Activated CD4-positive, alpha-beta T cell treated with anti-CD3 and anti-CD28 coated beads for 36 hours (primary cell): ENCODE results near the gene DLX6. TPM values are rescaled to one million over a fixed set of nuclear protein-coding genes. Genes with fewer than 3 reads are reported as not detected.

Source experiments
- ATAC-seq: fragments of 200-7000 bp; cut with Tn5 transposase; one replicate; pipeline ENCODE4 v1.10.0; 2021; ENCODE audit warnings: mild to moderate bottlenecking, moderate library complexity
- CTCF ChIA-PET: fragments of 350-600 bp; sonication (Branson Sonifier 250); formaldehyde crosslinking; loops from one replicate; lab custom pipeline; 2021; ENCODE audit warnings: antibody characterized with exemption; lab: Charles Lee
- POLR2A ChIA-PET: fragments of 350-600 bp; sonication (Branson Sonifier 250); formaldehyde crosslinking; loops from one replicate; lab custom pipeline; 2021; ENCODE audit warnings: antibody characterized with exemption, inconsistent platforms; lab: Charles Lee
- DNase-seq: peaks from one replicate; pipeline ENCODE4 v3.0.0-alpha.2; 2020
- H3K27ac Mint-ChIP-seq: one replicate; pipeline ENCODE4 v1.8.0; 2021; ENCODE audit warnings: mixed read lengths
- H3K27me3 Mint-ChIP-seq: one replicate; pipeline ENCODE4 v1.8.0; 2021; ENCODE audit warnings: mixed read lengths
- H3K36me3 Mint-ChIP-seq: one replicate; pipeline ENCODE4 v1.8.0; 2021; ENCODE audit warnings: low read depth, mixed read lengths
- H3K4me1 Mint-ChIP-seq: one replicate; pipeline ENCODE4 v1.8.0; 2021; ENCODE audit warnings: mixed read lengths
- H3K4me3 Mint-ChIP-seq: one replicate; pipeline ENCODE4 v1.8.0; 2021; ENCODE audit warnings: mild to moderate bottlenecking, moderate library complexity, mixed read lengths
- H3K9me3 Mint-ChIP-seq: one replicate; pipeline ENCODE4 v1.8.0; 2021; ENCODE audit warnings: low read depth, mixed read lengths
- intact Hi-C, 2 experiments: fragments of 100-400 bp; cut with DNase I in 1 of 2; cut with micrococcal nuclease in 1 of 2; formaldehyde crosslinking; loops; one replicate each; pipeline versions ENCODE4 v1.14.2 to v1.15.1; 2022 to 2024; cut with DNase I, micrococcal nuclease
- total RNA-seq, 2 experiments: library from RNA; stranded (reverse); gene quantifications; one replicate each; pipeline ENCODE4 v1.2.3, GENCODE V29; 2021

The DLX6 gene
- total RNA-seq, 2 experiments from 2014 or later = not detected

DNA sequence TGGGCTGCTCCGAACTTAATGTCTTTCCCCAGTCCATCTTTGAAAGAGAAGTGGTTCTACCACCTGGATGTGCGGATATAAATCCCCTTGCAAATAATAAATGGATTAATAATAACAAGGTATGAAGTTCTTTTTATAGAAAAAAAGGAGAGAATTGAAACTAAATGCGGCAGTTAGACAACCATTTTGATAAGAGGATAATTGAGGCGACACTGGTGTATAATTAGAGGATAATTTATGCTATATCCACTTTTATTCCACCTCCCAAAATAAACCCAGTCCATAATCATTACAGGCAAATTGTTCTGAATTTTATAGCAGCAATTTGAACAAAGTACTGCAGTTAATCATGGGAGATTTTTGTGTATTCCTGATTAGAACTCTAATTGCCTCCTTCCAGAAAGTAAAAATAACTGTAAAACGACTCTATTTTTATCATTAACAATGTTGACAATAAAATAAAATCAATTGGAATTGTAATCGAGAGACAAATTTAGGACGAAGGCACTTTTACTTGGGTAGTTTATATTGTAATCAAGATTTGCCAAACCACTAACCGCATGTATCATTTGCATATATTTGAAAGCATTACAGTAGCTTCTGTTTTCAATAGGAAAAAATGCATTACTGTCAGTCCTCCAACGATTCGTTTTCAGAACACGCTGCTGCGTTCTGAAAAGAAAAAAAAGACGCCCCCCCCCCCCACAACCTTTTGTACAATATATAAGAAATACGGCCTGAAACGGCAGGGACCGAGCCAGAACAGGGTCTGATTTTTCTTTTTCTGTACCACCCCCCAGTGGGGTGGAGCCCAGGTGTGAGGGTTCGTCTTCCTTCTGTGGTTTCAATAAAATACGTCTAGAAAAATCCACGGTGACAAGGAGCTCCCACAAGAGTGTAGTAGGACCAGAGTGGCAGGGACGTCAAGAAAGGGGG, 838 bp upstream of the DLX6 start:
- peak overlapping the region; percentile 19 for H3K27ac Mint-ChIP-seq
- H3K4me3 Mint-ChIP-seq = no peak overlapping the region
- intact Hi-C loops = loop anchor here in 1 of 2 experiments (5.0 kb wide), 1 partner anchor 297 kb away; the partner anchor contains the start of gene SEM1
- no peaks in the 10 kb centered on the region for H3K36me3 Mint-ChIP-seq
- POLR2A ChIA-PET = no interaction called here
- H3K9me3 Mint-ChIP-seq = no peaks in the 10 kb centered on the region
- ATAC-seq = no peak
- peaks cover 14% of the 10 kb centered on the region for H3K4me1 Mint-ChIP-seq
- CTCF ChIA-PET = interaction anchor here (0.7 kb wide), 2 partner anchors 9 to 590 kb away, joined by 3 read pairs; no protein-coding TSS in a partner anchor
- peaks cover 73% of the 10 kb centered on the region for H3K27me3 Mint-ChIP-seq
- DNase-seq = no peak

DNA sequence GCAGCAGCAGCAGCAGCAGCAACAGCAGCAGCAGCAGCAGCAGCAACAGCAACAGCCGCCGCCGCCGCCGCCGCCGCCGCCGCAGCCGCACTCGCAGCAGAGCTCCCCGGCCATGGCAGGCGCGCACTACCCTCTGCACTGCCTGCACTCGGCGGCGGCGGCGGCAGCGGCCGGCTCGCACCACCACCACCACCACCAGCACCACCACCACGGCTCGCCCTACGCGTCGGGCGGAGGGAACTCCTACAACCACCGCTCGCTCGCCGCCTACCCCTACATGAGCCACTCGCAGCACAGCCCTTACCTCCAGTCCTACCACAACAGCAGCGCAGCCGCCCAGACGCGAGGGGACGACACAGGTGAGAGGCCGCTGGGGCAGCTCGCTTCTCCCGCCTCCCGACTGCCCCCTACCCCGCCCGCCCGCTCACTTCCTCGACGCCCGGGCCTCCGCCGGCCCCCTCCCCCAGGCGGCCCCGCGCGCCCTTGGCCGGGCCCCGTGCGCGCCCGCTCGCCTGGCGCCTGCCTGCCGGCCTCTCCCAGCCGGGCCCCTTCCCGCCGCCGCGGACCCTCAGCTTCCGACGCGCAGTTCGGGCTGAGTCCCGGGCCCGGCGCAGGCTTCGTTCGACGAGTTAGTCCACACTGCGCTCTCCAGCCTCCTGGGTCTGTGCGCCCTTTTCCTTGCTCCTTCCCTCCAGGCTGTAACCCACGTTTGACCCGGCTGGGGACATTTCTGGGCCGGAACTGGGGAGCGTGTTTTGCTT, 882 bp downstream of the DLX6 start:
- intact Hi-C loops = loop anchor here in 1 of 2 experiments (1.0 to 5.0 kb wide), 3 partner anchors 21 to 299 kb away; partner anchors contain the start of gene SEM1
- H3K4me3 Mint-ChIP-seq = peak overlapping the region; percentile 65
- H3K4me1 Mint-ChIP-seq = peaks cover 14% of the 10 kb centered on the region
- peak; percentile 70 for ATAC-seq
- CTCF ChIA-PET = interaction anchor here (0.5 to 0.7 kb wide), 2 partner anchors 21 to 91 kb away, joined by 3 read pairs; no protein-coding TSS in a partner anchor
- peaks cover 75% of the 10 kb centered on the region for H3K27me3 Mint-ChIP-seq
- DNase-seq = peak; percentile 71
- no peak overlapping the region for H3K27ac Mint-ChIP-seq
- H3K36me3 Mint-ChIP-seq = no peaks in the 10 kb centered on the region
- H3K9me3 Mint-ChIP-seq = peaks cover under 1% of the 10 kb centered on the region
- POLR2A ChIA-PET = no interaction called here

DNA sequence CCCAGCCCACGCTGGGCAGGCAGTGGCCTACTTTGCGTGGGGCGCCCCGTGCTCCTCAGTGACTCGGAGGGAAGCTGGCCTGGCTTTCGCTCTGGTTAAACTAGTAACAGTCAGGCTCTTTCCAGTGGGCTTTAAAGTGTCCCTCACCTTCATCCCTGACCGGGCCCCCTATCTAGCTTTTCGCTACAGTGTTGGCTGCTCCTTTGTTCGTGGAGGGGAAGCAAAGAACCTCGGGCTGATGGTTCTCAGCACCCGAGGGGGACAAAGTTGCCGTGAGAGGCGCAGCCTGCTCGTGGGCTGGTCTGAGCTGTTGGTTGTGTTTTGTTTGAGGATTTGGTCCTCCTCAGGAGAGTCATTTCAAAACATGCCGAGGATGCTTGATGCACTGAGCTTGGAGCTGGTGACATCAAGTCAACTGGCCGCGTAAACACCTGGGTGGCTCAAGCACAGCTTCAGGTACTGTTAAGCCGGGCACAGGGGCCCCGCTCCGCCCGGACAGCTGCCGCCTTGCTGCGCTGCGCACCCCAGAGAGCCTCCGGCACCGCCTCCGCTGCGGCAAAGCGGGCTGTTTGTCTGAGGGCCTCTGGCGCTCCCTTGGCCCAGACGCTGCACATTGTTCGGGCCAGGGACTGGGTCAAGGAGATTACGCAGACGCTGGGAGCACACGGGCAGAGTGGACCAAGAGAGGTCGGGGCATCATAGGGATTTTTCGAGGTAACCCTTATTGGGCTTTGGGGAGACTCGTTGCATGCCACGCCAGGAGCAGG, 1.6 kb downstream of the DLX6 start:
- intact Hi-C loops = loop anchor here in 1 of 2 experiments (1.0 to 5.0 kb wide), 3 partner anchors 20 to 300 kb away; partner anchors contain the start of gene SEM1
- Mint-ChIP-seq H3K4me1 (peaks cover 14% of the 10 kb centered on the region), H3K4me3 (peak overlapping the region; percentile 52), H3K36me3 (peaks cover 3% of the 10 kb centered on the region), H3K27ac (no peak overlapping the region), H3K27me3 (peaks cover 77% of the 10 kb centered on the region), H3K9me3 (peaks cover 5% of the 10 kb centered on the region)
- CTCF ChIA-PET = interaction anchor here (0.7 to 2.0 kb wide), 3 partner anchors 14 to 92 kb away, joined by 3 to 10 read pairs (median 9); no protein-coding TSS in a partner anchor
- no peak for ATAC-seq
- POLR2A ChIA-PET = no interaction called here
- DNase-seq = no peak

DNA sequence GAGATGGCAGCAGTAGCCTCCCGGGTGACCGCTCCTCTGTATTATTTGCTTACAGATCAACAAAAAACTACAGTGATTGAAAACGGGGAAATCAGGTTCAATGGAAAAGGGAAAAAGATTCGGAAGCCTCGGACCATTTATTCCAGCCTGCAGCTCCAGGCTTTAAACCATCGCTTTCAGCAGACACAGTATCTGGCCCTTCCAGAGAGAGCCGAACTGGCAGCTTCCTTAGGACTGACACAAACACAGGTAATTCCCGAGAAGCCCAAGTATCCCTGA, 2.2 kb downstream of the DLX6 start:
- H3K9me3 Mint-ChIP-seq = peaks cover 5% of the 10 kb centered on the region
- H3K27ac Mint-ChIP-seq = no peak overlapping the region
- H3K4me3 Mint-ChIP-seq = no peak overlapping the region
- H3K4me1 Mint-ChIP-seq = peaks cover 14% of the 10 kb centered on the region
- intact Hi-C loops = loop anchor here in 1 of 2 experiments (2.0 to 5.0 kb wide), 2 partner anchors 171 to 300 kb away; partner anchors contain the start of gene SEM1
- CTCF ChIA-PET = interaction anchor here (1.9 to 2.0 kb wide), 2 partner anchors 14 to 19 kb away, joined by 9 to 10 read pairs; no protein-coding TSS in a partner anchor
- peaks cover 3% of the 10 kb centered on the region for H3K36me3 Mint-ChIP-seq
- peaks cover 77% of the 10 kb centered on the region for H3K27me3 Mint-ChIP-seq
- no peak for DNase-seq
- ATAC-seq = no peak
- POLR2A ChIA-PET = no interaction called here

DNA sequence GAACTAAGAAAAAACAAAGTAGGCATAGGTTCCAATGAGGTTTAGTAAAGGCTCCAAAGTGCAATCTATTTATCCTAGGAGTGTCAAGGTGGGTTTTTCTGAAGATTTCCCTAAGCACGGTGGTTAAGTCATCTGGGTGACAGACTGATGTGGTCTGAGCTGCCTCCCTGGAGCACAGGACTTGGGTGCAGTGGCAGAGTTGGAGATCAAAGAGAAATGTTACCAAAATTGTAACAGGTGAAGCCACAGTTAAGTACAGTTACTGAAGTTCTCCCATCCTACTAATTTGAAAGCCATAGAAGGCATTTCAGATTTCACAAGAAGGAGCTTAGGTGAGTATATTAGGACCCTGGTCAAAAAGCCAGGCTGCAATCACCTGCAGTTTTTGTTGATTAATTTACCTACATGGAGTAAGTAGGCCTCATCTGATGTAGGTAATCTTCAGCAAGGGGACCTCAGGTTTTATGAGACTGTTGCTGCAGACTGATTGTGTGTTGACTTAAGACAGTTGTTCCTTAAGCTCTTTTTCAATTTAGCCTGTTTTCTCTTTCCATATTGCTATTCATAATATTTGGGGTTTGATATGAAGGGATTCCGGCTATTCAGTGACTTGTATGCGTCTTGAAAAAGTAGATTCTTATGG, 3.0 kb downstream of the DLX6 start:
- ChIA-PET POLR2A (no interaction called here), CTCF (interaction anchor here (1.9 to 2.0 kb wide), 2 partner anchors 13 to 18 kb away, joined by 9 to 10 read pairs; no protein-coding TSS in a partner anchor)
- H3K4me3 Mint-ChIP-seq = no peak overlapping the region
- peaks cover 5% of the 10 kb centered on the region for H3K9me3 Mint-ChIP-seq
- intact Hi-C loops = loop anchor here in 1 of 2 experiments (5.0 kb wide), 1 partner anchor 301 kb away; the partner anchor contains the start of gene SEM1
- H3K27ac Mint-ChIP-seq = no peak overlapping the region
- peaks cover 11% of the 10 kb centered on the region for H3K4me1 Mint-ChIP-seq
- H3K27me3 Mint-ChIP-seq = peaks cover 76% of the 10 kb centered on the region
- peaks cover 3% of the 10 kb centered on the region for H3K36me3 Mint-ChIP-seq
- ATAC-seq (no peak), DNase-seq (no peak)

DNA sequence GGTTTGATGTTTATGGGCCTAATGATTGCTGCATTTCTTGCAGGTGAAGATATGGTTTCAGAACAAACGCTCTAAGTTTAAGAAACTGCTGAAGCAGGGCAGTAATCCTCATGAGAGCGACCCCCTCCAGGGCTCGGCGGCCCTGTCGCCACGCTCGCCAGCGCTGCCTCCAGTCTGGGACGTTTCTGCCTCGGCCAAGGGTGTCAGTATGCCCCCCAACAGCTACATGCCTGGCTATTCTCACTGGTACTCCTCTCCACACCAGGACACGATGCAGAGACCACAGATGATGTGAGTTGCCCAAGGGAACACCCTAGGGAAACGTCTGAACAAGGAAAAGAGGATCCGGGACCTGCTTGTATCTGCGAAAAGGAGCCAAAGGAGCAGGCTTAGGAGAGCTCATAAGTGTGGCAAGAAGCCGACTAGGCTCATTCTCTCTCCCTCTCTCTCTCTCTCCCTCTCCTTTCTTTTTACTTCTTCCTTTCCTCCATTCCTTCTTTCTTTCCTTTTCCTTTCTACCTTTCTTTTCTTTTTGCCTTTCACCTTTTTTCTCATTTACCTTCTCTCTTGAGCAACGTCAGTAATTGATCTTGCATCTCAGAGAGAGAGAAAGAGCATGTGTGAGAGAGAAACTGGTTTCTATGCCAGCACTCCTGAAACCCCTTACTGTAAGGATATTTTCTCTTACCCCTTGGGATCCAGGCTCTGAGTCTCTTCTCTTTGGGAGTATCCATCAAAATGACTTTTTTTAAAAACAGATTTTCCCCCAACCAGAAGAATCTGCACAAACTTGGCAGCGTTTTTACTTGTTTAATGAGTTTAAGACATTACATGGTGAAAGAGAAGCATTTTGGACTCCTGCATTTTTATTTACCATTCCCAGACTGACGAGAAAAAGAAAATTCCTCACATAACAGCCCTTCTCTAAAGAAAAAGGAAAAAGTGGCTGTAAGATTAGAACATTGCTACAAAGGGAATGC, 4.7 kb downstream of the DLX6 start:
- Mint-ChIP-seq H3K9me3 (peaks cover 5% of the 10 kb centered on the region), H3K4me1 (peaks cover 8% of the 10 kb centered on the region), H3K4me3 (no peak overlapping the region), H3K36me3 (peaks cover 3% of the 10 kb centered on the region), H3K27me3 (peaks cover 82% of the 10 kb centered on the region), H3K27ac (no peak overlapping the region)
- intact Hi-C loops = loop anchor here in 1 of 2 experiments (5.0 kb wide), 1 partner anchor 303 kb away; the partner anchor contains the start of gene SEM1
- DNase-seq (no peak), ATAC-seq (no peak)
- ChIA-PET CTCF (interaction anchor here (1.0 kb wide), 1 partner anchor 21 kb away, joined by 3 read pairs; no protein-coding TSS in a partner anchor), POLR2A (interaction anchor here (0.7 kb wide), 1 partner anchor 648 kb away, joined by 3 read pairs; no protein-coding TSS in a partner anchor)

DNA sequence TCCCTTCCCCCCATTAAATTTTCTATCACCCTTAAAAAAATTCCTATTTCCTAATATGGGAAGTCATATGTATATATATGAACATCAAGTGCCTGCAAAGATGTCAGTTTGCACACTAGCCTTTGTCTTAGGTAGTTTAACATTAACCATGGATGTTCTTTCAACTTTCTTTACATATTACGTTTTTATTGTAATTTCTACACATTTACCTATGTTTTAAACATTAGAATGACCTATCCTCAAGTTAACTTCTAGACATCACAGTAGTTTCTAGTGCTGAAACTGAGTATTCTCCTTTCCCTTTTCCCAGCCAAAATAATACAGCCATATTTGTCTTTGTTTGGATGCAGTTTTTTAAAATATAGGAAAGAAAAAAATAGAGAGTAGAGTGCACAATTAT, 5.8 kb downstream of the DLX6 start:
- ATAC-seq (no peak), DNase-seq (no peak)
- intact Hi-C loops = no loop called here
- no peak overlapping the region for H3K4me3 Mint-ChIP-seq
- H3K27ac Mint-ChIP-seq = no peak overlapping the region
- peaks cover 5% of the 10 kb centered on the region for H3K9me3 Mint-ChIP-seq
- H3K36me3 Mint-ChIP-seq = peaks cover 3% of the 10 kb centered on the region
- peaks cover 7% of the 10 kb centered on the region for H3K4me1 Mint-ChIP-seq
- peaks cover 86% of the 10 kb centered on the region for H3K27me3 Mint-ChIP-seq
- ChIA-PET CTCF (no interaction called here), POLR2A (no interaction called here)

DNA sequence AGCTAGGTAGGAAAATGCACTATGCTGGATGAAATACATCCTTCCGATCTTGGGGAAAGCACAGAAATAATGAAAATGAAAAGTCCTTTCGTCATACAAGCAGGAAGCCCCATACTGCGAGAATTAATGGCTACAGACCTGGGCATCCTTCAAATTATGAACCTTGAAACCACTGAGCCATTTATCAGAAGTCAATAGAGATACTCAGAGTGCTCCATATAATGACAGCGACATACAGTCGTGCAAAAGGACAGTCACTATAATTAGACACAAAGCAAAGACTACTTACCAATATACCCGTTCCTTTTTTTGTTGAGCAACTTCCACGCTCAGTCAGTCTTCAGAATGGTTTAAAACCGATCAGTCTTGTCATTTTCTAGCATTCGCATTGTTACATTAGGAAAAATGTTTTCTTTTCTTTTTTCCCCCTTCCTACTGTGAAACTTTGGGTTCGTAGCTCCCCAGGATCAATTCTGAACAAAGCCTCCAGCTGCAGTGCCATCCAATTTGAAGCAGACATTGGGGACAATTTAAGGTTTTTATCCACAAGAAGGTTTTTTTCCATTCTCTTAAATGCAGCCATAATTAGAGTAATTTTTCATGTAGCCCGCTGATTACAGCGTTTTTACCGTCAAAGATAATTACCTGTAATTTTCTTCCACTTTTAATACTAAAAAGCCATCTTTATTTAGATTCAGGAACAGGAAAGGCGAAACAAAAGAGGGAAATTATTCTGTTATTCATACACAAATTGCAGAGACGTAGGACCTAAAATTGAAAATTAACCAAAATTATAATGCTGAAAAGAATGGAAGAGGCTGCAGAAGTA, 6.4 kb downstream of the DLX6 start:
- Mint-ChIP-seq H3K4me1 (peaks cover 5% of the 10 kb centered on the region), H3K27ac (no peak overlapping the region), H3K9me3 (peaks cover 5% of the 10 kb centered on the region), H3K4me3 (no peak overlapping the region), H3K27me3 (peaks cover 87% of the 10 kb centered on the region), H3K36me3 (peaks cover 3% of the 10 kb centered on the region)
- ChIA-PET CTCF (no interaction called here), POLR2A (no interaction called here)
- intact Hi-C loops = no loop called here
- DNase-seq = no peak
- ATAC-seq = no peak
